Activated naive CD8-positive, alpha-beta T cell (primary cell): Measurements from ENCODE around the gene PACRG.

ENCODE experiments used
- H3K27ac Mint-ChIP-seq: one replicate; pipeline ENCODE4 v1.8.0; 2021; ENCODE audit warnings: mixed read lengths
- H3K27me3 Mint-ChIP-seq: one replicate; pipeline ENCODE4 v1.8.0; 2021; ENCODE audit warnings: mixed read lengths
- H3K36me3 Mint-ChIP-seq: one replicate; pipeline ENCODE4 v1.8.0; 2021; ENCODE audit warnings: mixed read lengths
- H3K4me1 Mint-ChIP-seq: one replicate; pipeline ENCODE4 v1.8.0; 2021; ENCODE audit warnings: low read depth, mixed read lengths
- H3K4me3 Mint-ChIP-seq: one replicate; pipeline ENCODE4 v1.8.0; 2021; ENCODE audit warnings: mild to moderate bottlenecking, mixed read lengths
- H3K9me3 Mint-ChIP-seq: one replicate; pipeline ENCODE4 v1.8.0; 2021; ENCODE audit warnings: low read depth, mixed read lengths

PACRG gene

GRCh38 chr6:163230901-163231300, 503.1 kb downstream of the PACRG start:
- H3K9me3 Mint-ChIP-seq, result no peaks in the 10 kb centered on the region
- H3K36me3 Mint-ChIP-seq, result no peaks in the 10 kb centered on the region
- no peak overlapping the region for H3K27ac Mint-ChIP-seq
- peaks cover 4% of the 10 kb centered on the region for H3K27me3 Mint-ChIP-seq
- no peak overlapping the region for H3K4me3 Mint-ChIP-seq
- no peaks in the 10 kb centered on the region for H3K4me1 Mint-ChIP-seq

- H3K27me3 Mint-ChIP-seq, result peaks cover 4% of the 10 kb centered on the region
- no peaks in the 10 kb centered on the region for H3K4me1 Mint-ChIP-seq
- no peak overlapping the region for H3K4me3 Mint-ChIP-seq
- H3K27ac Mint-ChIP-seq, result no peak overlapping the region
- H3K9me3 Mint-ChIP-seq, result no peaks in the 10 kb centered on the region
- no peaks in the 10 kb centered on the region for H3K36me3 Mint-ChIP-seq
These were observed 503.7 kb downstream of the PACRG start for GRCh38 chr6:163231356-163232014.

- Mint-ChIP-seq H3K36me3 (no peaks in the 10 kb centered on the region), H3K9me3 (no peaks in the 10 kb centered on the region), H3K27ac (no peak overlapping the region), H3K4me3 (no peak overlapping the region), H3K27me3 (peaks cover 4% of the 10 kb centered on the region), H3K4me1 (no peaks in the 10 kb centered on the region)
These were observed 504.3 kb downstream of the PACRG start for GRCh38 chr6:163232015-163232523.

- Mint-ChIP-seq H3K4me3 (no peak overlapping the region), H3K4me1 (no peaks in the 10 kb centered on the region), H3K27ac (no peak overlapping the region), H3K27me3 (peaks cover 4% of the 10 kb centered on the region), H3K9me3 (no peaks in the 10 kb centered on the region), H3K36me3 (no peaks in the 10 kb centered on the region)
These were observed 504.9 kb downstream of the PACRG start for GRCh38 chr6:163232649-163233048.

- Mint-ChIP-seq H3K9me3 (no peaks in the 10 kb centered on the region), H3K27ac (no peak overlapping the region), H3K4me3 (no peak overlapping the region), H3K4me1 (no peaks in the 10 kb centered on the region), H3K27me3 (peaks cover 6% of the 10 kb centered on the region), H3K36me3 (no peaks in the 10 kb centered on the region)
These were observed 509.3 kb downstream of the PACRG start for GRCh38 chr6:163237110-163237509.

- Mint-ChIP-seq H3K9me3 (no peaks in the 10 kb centered on the region), H3K27me3 (peaks cover 7% of the 10 kb centered on the region), H3K4me3 (no peak overlapping the region), H3K27ac (no peak overlapping the region), H3K36me3 (no peaks in the 10 kb centered on the region), H3K4me1 (no peaks in the 10 kb centered on the region)
These were observed 512.0 kb downstream of the PACRG start for GRCh38 chr6:163239572-163240340.

- Mint-ChIP-seq H3K4me3 (no peak overlapping the region), H3K27ac (no peak overlapping the region), H3K27me3 (peaks cover 7% of the 10 kb centered on the region), H3K9me3 (no peaks in the 10 kb centered on the region), H3K36me3 (no peaks in the 10 kb centered on the region), H3K4me1 (no peaks in the 10 kb centered on the region)
These were observed 512.8 kb downstream of the PACRG start for GRCh38 chr6:163240556-163240955.

- H3K27me3 Mint-ChIP-seq, result peaks cover 7% of the 10 kb centered on the region
These were observed 513.9 kb downstream of the PACRG start for GRCh38 chr6:163241683-163242082.

GRCh38 chr6:163243083-163243482, 515.3 kb downstream of the PACRG start:
- no peaks in the 10 kb centered on the region for H3K36me3 Mint-ChIP-seq
- H3K27ac Mint-ChIP-seq, result no peak overlapping the region
- peaks cover 9% of the 10 kb centered on the region for H3K27me3 Mint-ChIP-seq
- H3K4me3 Mint-ChIP-seq, result no peak overlapping the region
- H3K9me3 Mint-ChIP-seq, result no peaks in the 10 kb centered on the region
- no peaks in the 10 kb centered on the region for H3K4me1 Mint-ChIP-seq

More at GRCh38 chr6:163241683-163242082, 513.9 kb downstream of the PACRG start:
- no peak overlapping the region for H3K4me3 Mint-ChIP-seq
- no peaks in the 10 kb centered on the region for H3K4me1 Mint-ChIP-seq
- H3K27ac Mint-ChIP-seq, result no peak overlapping the region
- no peaks in the 10 kb centered on the region for H3K9me3 Mint-ChIP-seq
- H3K36me3 Mint-ChIP-seq, result no peaks in the 10 kb centered on the region

- Mint-ChIP-seq H3K27me3 (peaks cover 8% of the 10 kb centered on the region), H3K4me3 (no peak overlapping the region), H3K36me3 (no peaks in the 10 kb centered on the region), H3K4me1 (no peaks in the 10 kb centered on the region), H3K9me3 (no peaks in the 10 kb centered on the region), H3K27ac (no peak overlapping the region)
These were observed 516.2 kb downstream of the PACRG start for GRCh38 chr6:163243692-163244589.

GRCh38 chr6:163248051-163248450, 520.3 kb downstream of the PACRG start:
- Mint-ChIP-seq H3K9me3 (no peaks in the 10 kb centered on the region), H3K4me3 (no peak overlapping the region), H3K36me3 (no peaks in the 10 kb centered on the region), H3K27ac (no peak overlapping the region), H3K4me1 (peaks cover 2% of the 10 kb centered on the region), H3K27me3 (peaks cover 6% of the 10 kb centered on the region)

- Mint-ChIP-seq H3K27ac (no peak overlapping the region), H3K9me3 (no peaks in the 10 kb centered on the region), H3K27me3 (peaks cover 6% of the 10 kb centered on the region), H3K4me3 (no peak overlapping the region), H3K4me1 (peaks cover 2% of the 10 kb centered on the region), H3K36me3 (no peaks in the 10 kb centered on the region)
These were observed 521.9 kb downstream of the PACRG start for GRCh38 chr6:163249651-163250101.

GRCh38 chr6:163250116-163250515, 522.3 kb downstream of the PACRG start:
- Mint-ChIP-seq H3K9me3 (no peaks in the 10 kb centered on the region), H3K27ac (no peak overlapping the region), H3K36me3 (no peaks in the 10 kb centered on the region), H3K4me1 (peaks cover 2% of the 10 kb centered on the region), H3K27me3 (peaks cover 6% of the 10 kb centered on the region), H3K4me3 (no peak overlapping the region)

GRCh38 chr6:163252061-163252591, 524.4 kb downstream of the PACRG start:
- peaks cover 6% of the 10 kb centered on the region for H3K27me3 Mint-ChIP-seq
- no peaks in the 10 kb centered on the region for H3K36me3 Mint-ChIP-seq
- H3K4me3 Mint-ChIP-seq, result no peak overlapping the region
- peaks cover 2% of the 10 kb centered on the region for H3K4me1 Mint-ChIP-seq
- H3K27ac Mint-ChIP-seq, result no peak overlapping the region
- H3K9me3 Mint-ChIP-seq, result no peaks in the 10 kb centered on the region
